ENCODE measurements around the gene RCSD1.

Gene RCSD1

DNA sequence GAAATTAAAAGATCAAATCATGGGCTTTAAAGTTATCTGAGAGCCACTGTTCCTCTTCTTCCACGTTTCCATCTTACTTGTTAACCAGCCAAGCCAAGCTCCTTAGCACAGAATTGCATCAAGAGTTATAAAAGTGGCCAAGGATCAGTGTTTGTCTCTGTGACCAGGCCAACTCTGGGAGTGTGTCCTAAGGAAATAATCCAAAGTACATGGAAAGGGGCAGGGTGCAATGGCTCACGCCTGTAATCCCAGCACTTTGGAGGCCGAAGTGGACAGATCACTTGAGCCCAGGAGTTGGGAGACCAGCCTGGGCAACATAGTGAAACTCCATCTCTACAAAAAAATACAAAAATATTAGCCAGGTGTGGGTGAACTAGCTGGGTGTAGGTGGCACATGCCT, 81.8 kb downstream of the RCSD1 start:
- no peak overlapping the region for H3K4me2 ChIP-seq (ENCODE audit: low read length, poor library complexity, severe bottlenecking)
- H3K4ac ChIP-seq (ENCODE audit: low read depth in 1 of 2, low read length in 2 of 2) = no peak overlapping the region
- H2BK120ac ChIP-seq (ENCODE audit: low read depth, low read length) = no peak overlapping the region
- H4K8ac ChIP-seq (ENCODE audit: low read length) = no peak overlapping the region
- no peak overlapping the region for H2AFZ ChIP-seq (ENCODE audit: low read depth, low read length)
- H2BK5ac ChIP-seq (ENCODE audit: low read depth, low read length, poor library complexity, severe bottlenecking) = no peak overlapping the region
- no peak overlapping the region for H3K14ac ChIP-seq (ENCODE audit: low read length in 2 of 2)
- H3K27ac ChIP-seq (ENCODE audit: low read length, poor library complexity, severe bottlenecking) = no peak overlapping the region
- no peak overlapping the region for H3K4me3 ChIP-seq (ENCODE audit: insufficient read depth in 1 of 2, low read depth in 1 of 2, low read length in 2 of 2)
- no peak for DNase-seq
- H3K4me1 ChIP-seq (ENCODE audit: control insufficient read depth, insufficient read depth, low read depth, low read length) = peaks cover 6% of the 10 kb centered on the region
- no peak overlapping the region for H3K23ac ChIP-seq (ENCODE audit: low read length in 2 of 2)
- no peak overlapping the region for H3K9ac ChIP-seq (ENCODE audit: low read length)
- no peak overlapping the region for H2BK12ac ChIP-seq (ENCODE audit: low read length in 2 of 2)
- H3K27me3 ChIP-seq (ENCODE audit: control insufficient read depth in 1 of 2, insufficient read depth in 1 of 2, low read length in 2 of 2) = peaks cover 0 to 5% of the 10 kb centered on the region in 2 experiments
- no peak overlapping the region for H2BK15ac ChIP-seq (ENCODE audit: low read depth, poor library complexity, severe bottlenecking)
- H3K79me1 ChIP-seq (replicated peaks; ENCODE audit: low read length, poor library complexity, severe bottlenecking) = no peaks in the 10 kb centered on the region
- no peaks in the 10 kb centered on the region for H3K9me3 ChIP-seq (ENCODE audit: control insufficient read depth, low read length)
- no peak overlapping the region for H2AK5ac ChIP-seq (ENCODE audit: low read length, severe bottlenecking)
- H3K18ac ChIP-seq (ENCODE audit: low read depth in 1 of 2, low read length in 2 of 2) = no peak overlapping the region
- WGBS = 58% methylated on average over 1 of the region's 3 CpGs
- no peak overlapping the region for H4K91ac ChIP-seq (ENCODE audit: low read length)
- no peaks in the 10 kb centered on the region for H3K36me3 ChIP-seq (ENCODE audit: control insufficient read depth in 1 of 2, insufficient read depth in 2 of 2, low read depth in 1 of 2, low read length in 2 of 2)

DNA sequence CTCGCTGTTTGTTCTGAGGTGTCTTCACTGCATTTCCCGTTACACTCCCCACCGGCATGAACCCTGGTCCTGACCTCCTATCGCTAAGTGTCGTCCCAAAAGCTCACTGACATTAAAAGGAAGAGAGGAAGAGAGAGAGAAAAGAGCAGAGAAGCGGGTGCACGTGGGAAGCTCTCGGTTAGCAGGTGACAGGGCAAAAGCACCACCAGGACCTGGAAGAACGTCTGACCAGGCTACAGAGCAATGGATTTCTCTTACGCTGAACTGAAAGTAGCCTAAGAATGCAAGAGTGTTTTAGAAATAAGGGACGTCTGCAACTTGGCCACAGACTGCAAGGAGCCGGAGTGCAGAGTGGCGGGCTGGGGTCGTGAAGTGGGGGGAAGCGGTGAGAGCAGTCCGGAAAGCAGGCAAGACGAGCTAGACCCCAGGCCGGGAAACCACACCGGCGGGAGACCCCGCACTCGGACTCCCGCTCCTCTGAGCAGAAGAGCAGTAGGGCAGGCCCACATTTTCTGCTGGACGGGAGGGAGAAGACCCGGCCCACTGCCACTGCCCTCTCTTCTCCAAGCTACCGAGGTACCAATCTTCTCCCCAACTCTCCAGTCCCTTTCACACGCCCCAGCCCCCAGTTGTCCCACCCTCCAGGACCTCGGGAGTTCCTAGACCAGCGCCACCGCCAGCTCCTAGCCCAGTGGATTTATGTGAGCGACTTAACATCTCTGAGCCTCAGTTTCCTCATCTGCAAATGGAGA, 83.5 kb downstream of the RCSD1 start:
- 4% methylated on average over 28 of the region's 31 CpGs for WGBS
- peak overlapping the region; percentile 21 for H4K91ac ChIP-seq (ENCODE audit: low read length)
- H3K23ac ChIP-seq (ENCODE audit: low read length in 2 of 2) = no peak overlapping the region
- no peak overlapping the region for H2BK5ac ChIP-seq (ENCODE audit: low read depth, low read length, poor library complexity, severe bottlenecking)
- no peak overlapping the region for H2AK5ac ChIP-seq (ENCODE audit: low read length, severe bottlenecking)
- peak overlapping the region; percentile 99 for H2AFZ ChIP-seq (ENCODE audit: low read depth, low read length)
- peak overlapping the region; percentile 41 to 90 for H3K4me3 ChIP-seq (ENCODE audit: insufficient read depth in 1 of 2, low read depth in 1 of 2, low read length in 2 of 2)
- peak overlapping the region; percentile 92 for H3K9ac ChIP-seq (ENCODE audit: low read length)
- no peak overlapping the region for H3K14ac ChIP-seq (ENCODE audit: low read length in 2 of 2)
- DNase-seq = peak; percentile 54
- H2BK15ac ChIP-seq (ENCODE audit: low read depth, poor library complexity, severe bottlenecking) = no peak overlapping the region
- peaks cover 6% of the 10 kb centered on the region for H3K4me1 ChIP-seq (ENCODE audit: control insufficient read depth, insufficient read depth, low read depth, low read length)
- H3K27me3 ChIP-seq (ENCODE audit: control insufficient read depth in 1 of 2, insufficient read depth in 1 of 2, low read length in 2 of 2) = no peaks in the 10 kb centered on the region
- H3K9me3 ChIP-seq (ENCODE audit: control insufficient read depth, low read length) = no peaks in the 10 kb centered on the region
- H3K4ac ChIP-seq (ENCODE audit: low read depth in 1 of 2, low read length in 2 of 2) = no peak overlapping the region
- H4K8ac ChIP-seq (ENCODE audit: low read length) = no peak overlapping the region
- H3K4me2 ChIP-seq (ENCODE audit: low read length, poor library complexity, severe bottlenecking) = peak overlapping the region; percentile 95
- no peak overlapping the region for H3K18ac ChIP-seq (ENCODE audit: low read depth in 1 of 2, low read length in 2 of 2)
- H2BK120ac ChIP-seq (ENCODE audit: low read depth, low read length) = peak overlapping the region; percentile 5
- peak overlapping the region in 1 of 2 experiments; percentile 23 for H2BK12ac ChIP-seq (ENCODE audit: low read length in 2 of 2)
- no peaks in the 10 kb centered on the region for H3K79me1 ChIP-seq (replicated peaks; ENCODE audit: low read length, poor library complexity, severe bottlenecking)
- no peaks in the 10 kb centered on the region for H3K36me3 ChIP-seq (ENCODE audit: control insufficient read depth in 1 of 2, insufficient read depth in 2 of 2, low read depth in 1 of 2, low read length in 2 of 2)
- H3K27ac ChIP-seq (ENCODE audit: low read length, poor library complexity, severe bottlenecking) = peak overlapping the region; percentile 1

GRCh38 chr1:167714098-167714438, 84.0 kb downstream of the RCSD1 start:
- H3K23ac ChIP-seq (ENCODE audit: low read length in 2 of 2) = no peak overlapping the region
- no peaks in the 10 kb centered on the region for H3K36me3 ChIP-seq (ENCODE audit: control insufficient read depth in 1 of 2, insufficient read depth in 2 of 2, low read depth in 1 of 2, low read length in 2 of 2)
- H3K27ac ChIP-seq (ENCODE audit: low read length, poor library complexity, severe bottlenecking) = no peak overlapping the region
- peaks cover 6% of the 10 kb centered on the region for H3K4me1 ChIP-seq (ENCODE audit: control insufficient read depth, insufficient read depth, low read depth, low read length)
- H2BK120ac ChIP-seq (ENCODE audit: low read depth, low read length) = peak overlapping the region; percentile 5
- peak overlapping the region in 1 of 2 experiments; percentile 55 for H3K4ac ChIP-seq (ENCODE audit: low read depth in 1 of 2, low read length in 2 of 2)
- H3K79me1 ChIP-seq (replicated peaks; ENCODE audit: low read length, poor library complexity, severe bottlenecking) = no peaks in the 10 kb centered on the region
- no peak overlapping the region for H2AK5ac ChIP-seq (ENCODE audit: low read length, severe bottlenecking)
- WGBS = 0% methylated on average over 24 of the region's 28 CpGs
- no peaks in the 10 kb centered on the region for H3K27me3 ChIP-seq (ENCODE audit: control insufficient read depth in 1 of 2, insufficient read depth in 1 of 2, low read length in 2 of 2)
- H2BK5ac ChIP-seq (ENCODE audit: low read depth, low read length, poor library complexity, severe bottlenecking) = no peak overlapping the region
- peak overlapping the region; percentile 92 for H3K9ac ChIP-seq (ENCODE audit: low read length)
- peak overlapping the region; percentile 22 for H4K8ac ChIP-seq (ENCODE audit: low read length)
- H2BK12ac ChIP-seq (ENCODE audit: low read length in 2 of 2) = peak overlapping the region in 1 of 2 experiments; percentile 33
- peak overlapping the region; percentile 26 for H2BK15ac ChIP-seq (ENCODE audit: low read depth, poor library complexity, severe bottlenecking)
- no peaks in the 10 kb centered on the region for H3K9me3 ChIP-seq (ENCODE audit: control insufficient read depth, low read length)
- no peak for DNase-seq
- peak overlapping the region; percentile 66 to 90 for H3K4me3 ChIP-seq (ENCODE audit: insufficient read depth in 1 of 2, low read depth in 1 of 2, low read length in 2 of 2)
- H4K91ac ChIP-seq (ENCODE audit: low read length) = no peak overlapping the region
- peak overlapping the region; percentile 95 for H3K4me2 ChIP-seq (ENCODE audit: low read length, poor library complexity, severe bottlenecking)
- peak overlapping the region in 1 of 2 experiments; percentile 74 for H3K14ac ChIP-seq (ENCODE audit: low read length in 2 of 2)
- peak overlapping the region; percentile 99 for H2AFZ ChIP-seq (ENCODE audit: low read depth, low read length)
- H3K18ac ChIP-seq (ENCODE audit: low read depth in 1 of 2, low read length in 2 of 2) = peak overlapping the region; percentile 6 to 99

DNA sequence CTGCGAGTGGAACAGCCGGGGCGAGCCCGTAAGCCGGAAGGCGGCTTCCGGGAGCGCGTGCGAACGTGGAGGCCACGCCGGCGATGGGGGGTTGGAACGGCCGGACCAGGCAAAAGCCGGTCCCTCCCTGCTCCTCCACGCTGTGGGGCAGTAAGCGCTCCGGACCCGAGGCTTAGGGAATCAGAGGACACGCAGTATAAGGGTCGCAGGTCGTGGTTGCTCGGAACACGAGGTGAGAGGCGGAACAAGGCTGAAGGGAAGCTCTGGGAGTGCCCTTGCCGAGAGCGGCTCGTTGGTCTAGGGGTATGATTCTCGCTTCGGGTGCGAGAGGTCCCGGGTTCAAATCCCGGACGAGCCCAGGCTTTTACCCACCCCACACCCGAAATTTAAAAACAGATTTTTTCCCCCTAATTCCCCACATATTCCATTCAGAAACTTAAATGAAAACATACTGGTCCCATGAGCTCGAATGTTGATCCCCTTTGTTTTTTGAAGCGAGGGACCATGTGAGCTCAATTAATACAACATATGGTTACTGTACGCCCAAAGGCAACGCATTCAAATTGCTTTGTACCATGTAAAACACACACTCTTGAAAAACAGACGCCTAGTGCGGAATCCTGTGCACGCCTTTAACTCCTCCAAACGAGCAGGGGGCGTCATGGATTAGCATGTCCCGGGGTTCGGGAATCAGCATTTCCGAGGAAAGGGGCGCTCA, 84.6 kb downstream of the RCSD1 start:
- WGBS = under 1% methylated on average over 50 of the region's 50 CpGs
- Histone ChIP-seq H3K27ac (ENCODE audit: low read length, poor library complexity, severe bottlenecking) (peak overlapping the region; percentile 73), H3K4me2 (ENCODE audit: low read length, poor library complexity, severe bottlenecking) (peak overlapping the region; percentile 95), H3K4me3 (ENCODE audit: insufficient read depth in 1 of 2, low read depth in 1 of 2, low read length in 2 of 2) (peak overlapping the region; percentile 66 to 90), H2AK5ac (ENCODE audit: low read length, severe bottlenecking) (no peak overlapping the region), H3K79me1 (replicated peaks; ENCODE audit: low read length, poor library complexity, severe bottlenecking) (peaks cover under 1% of the 10 kb centered on the region), H3K18ac (ENCODE audit: low read depth in 1 of 2, low read length in 2 of 2) (peak overlapping the region; percentile 35 to 99), H4K91ac (ENCODE audit: low read length) (no peak overlapping the region), H4K8ac (ENCODE audit: low read length) (peak overlapping the region; percentile 9), H3K4me1 (ENCODE audit: control insufficient read depth, insufficient read depth, low read depth, low read length) (peaks cover 6% of the 10 kb centered on the region), H3K14ac (ENCODE audit: low read length in 2 of 2) (peak overlapping the region in 1 of 2 experiments; percentile 94), H3K9me3 (ENCODE audit: control insufficient read depth, low read length) (no peaks in the 10 kb centered on the region), H3K23ac (ENCODE audit: low read length in 2 of 2) (peak overlapping the region in 1 of 2 experiments; percentile 93), H2BK120ac (ENCODE audit: low read depth, low read length) (peak overlapping the region; percentile 5), H3K9ac (ENCODE audit: low read length) (peak overlapping the region; percentile 92), H2BK15ac (ENCODE audit: low read depth, poor library complexity, severe bottlenecking) (peak overlapping the region; percentile 26), H2BK5ac (ENCODE audit: low read depth, low read length, poor library complexity, severe bottlenecking) (no peak overlapping the region), H2AFZ (ENCODE audit: low read depth, low read length) (peak overlapping the region; percentile 99), H3K36me3 (ENCODE audit: control insufficient read depth in 1 of 2, insufficient read depth in 2 of 2, low read depth in 1 of 2, low read length in 2 of 2) (no peaks in the 10 kb centered on the region), H3K27me3 (ENCODE audit: control insufficient read depth in 1 of 2, insufficient read depth in 1 of 2, low read length in 2 of 2) (no peaks in the 10 kb centered on the region), H3K4ac (ENCODE audit: low read depth in 1 of 2, low read length in 2 of 2) (peak overlapping the region in 1 of 2 experiments; percentile 98), H2BK12ac (ENCODE audit: low read length in 2 of 2) (peak overlapping the region in 1 of 2 experiments; percentile 75)
- DNase-seq = peak; percentile 92

Measured in mesenchymal stem cell (in vitro differentiated cells and primary cell).